ENCODE results near the gene USF2. TPM values are rescaled to one million over a fixed set of nuclear protein-coding genes. Genes with fewer than 3 reads are reported as not detected.

The USF2 gene
- polyA plus RNA-seq, 6 donors from 2014 or later, result 1.9 to 15.5 (median 10.4) TPM

- peaks cover 14 to 30% (median 20%) of the 10 kb centered on the region in 3 donors for H3K4me1 Mint-ChIP-seq
- no peaks in the 10 kb centered on the region for H3K27me3 Mint-ChIP-seq
- DNase-seq (no peak), ATAC-seq (ENCODE audit: low read depth in 2 of 2) (no peak)
- H3K36me3 Mint-ChIP-seq, result no peaks in the 10 kb centered on the region
- H3K9me3 Mint-ChIP-seq, result no peaks in the 10 kb centered on the region
- no peak overlapping the region for H3K27ac Mint-ChIP-seq
- H3K4me3 Mint-ChIP-seq, result no peak overlapping the region
Measured at GRCh38 chr19:35296644-35297514, 28.1 kb downstream of the USF2 start.

GRCh38 chr19:35297515-35297848 lies 28.7 kb downstream of the USF2 start:
- H3K4me1 Mint-ChIP-seq, result peaks cover 14 to 24% (median 17%) of the 10 kb centered on the region in 3 donors

GRCh38 chr19:35297922-35298321 lies 29.2 kb downstream of the USF2 start:
- no peaks in the 10 kb centered on the region for H3K36me3 Mint-ChIP-seq
- no peak overlapping the region for H3K27ac Mint-ChIP-seq
- DNase-seq, result no peak
- H3K9me3 Mint-ChIP-seq, result no peaks in the 10 kb centered on the region
- no peaks in the 10 kb centered on the region for H3K27me3 Mint-ChIP-seq
- H3K4me3 Mint-ChIP-seq, result no peak overlapping the region
- no peak for ATAC-seq (ENCODE audit: low read depth in 2 of 2)
- peaks cover 11 to 19% (median 12%) of the 10 kb centered on the region in 3 donors for H3K4me1 Mint-ChIP-seq

More at GRCh38 chr19:35297515-35297848, 28.7 kb downstream of the USF2 start:
- no peak for ATAC-seq (ENCODE audit: low read depth in 2 of 2)
- no peak overlapping the region for H3K4me3 Mint-ChIP-seq
- H3K9me3 Mint-ChIP-seq, result no peaks in the 10 kb centered on the region
- H3K27me3 Mint-ChIP-seq, result no peaks in the 10 kb centered on the region
- H3K36me3 Mint-ChIP-seq, result no peaks in the 10 kb centered on the region
- no peak overlapping the region for H3K27ac Mint-ChIP-seq
- DNase-seq, result no peak

- no peak for DNase-seq
- Mint-ChIP-seq H3K36me3 (no peaks in the 10 kb centered on the region), H3K4me3 (no peak overlapping the region), H3K27ac (no peak overlapping the region), H3K9me3 (no peaks in the 10 kb centered on the region), H3K27me3 (no peaks in the 10 kb centered on the region), H3K4me1 (peaks cover 8 to 16% (median 10%) of the 10 kb centered on the region in 3 donors)
- ATAC-seq (ENCODE audit: low read depth in 2 of 2), result no peak
Measured at GRCh38 chr19:35298561-35298972, 29.8 kb downstream of the USF2 start.

GRCh38 chr19:35299523-35300338 lies 31.0 kb downstream of the USF2 start:
- DNase-seq (no peak), ATAC-seq (ENCODE audit: low read depth in 2 of 2) (no peak)
- Mint-ChIP-seq H3K4me3 (no peak overlapping the region), H3K27me3 (no peaks in the 10 kb centered on the region), H3K36me3 (no peaks in the 10 kb centered on the region), H3K27ac (no peak overlapping the region), H3K4me1 (peaks cover 12 to 15% (median 14%) of the 10 kb centered on the region in 3 donors), H3K9me3 (no peaks in the 10 kb centered on the region)

GRCh38 chr19:35300339-35300649 lies 31.5 kb downstream of the USF2 start:
- ATAC-seq (ENCODE audit: low read depth in 2 of 2) (no peak), DNase-seq (no peak)
- Mint-ChIP-seq H3K27ac (no peak overlapping the region), H3K4me1 (peaks cover 11 to 19% (median 18%) of the 10 kb centered on the region in 3 donors), H3K9me3 (no peaks in the 10 kb centered on the region), H3K4me3 (no peak overlapping the region), H3K36me3 (no peaks in the 10 kb centered on the region), H3K27me3 (no peaks in the 10 kb centered on the region)

- DNase-seq (no peak), ATAC-seq (ENCODE audit: low read depth in 2 of 2) (no peak)
- no peak overlapping the region for H3K27ac Mint-ChIP-seq
- H3K27me3 Mint-ChIP-seq, result no peaks in the 10 kb centered on the region
- H3K4me3 Mint-ChIP-seq, result no peak overlapping the region
- no peaks in the 10 kb centered on the region for H3K9me3 Mint-ChIP-seq
- H3K4me1 Mint-ChIP-seq, result peaks cover 17 to 30% (median 20%) of the 10 kb centered on the region in 3 donors
- no peaks in the 10 kb centered on the region for H3K36me3 Mint-ChIP-seq
Measured at GRCh38 chr19:35301961-35302360, 33.2 kb downstream of the USF2 start.

- Mint-ChIP-seq H3K9me3 (no peaks in the 10 kb centered on the region), H3K27ac (no peak overlapping the region), H3K27me3 (no peaks in the 10 kb centered on the region), H3K4me1 (peaks cover 20 to 35% (median 25%) of the 10 kb centered on the region in 3 donors), H3K4me3 (no peak overlapping the region), H3K36me3 (no peaks in the 10 kb centered on the region)
- no peak for DNase-seq
- no peak for ATAC-seq (ENCODE audit: low read depth in 2 of 2)
Measured at GRCh38 chr19:35302446-35302845, 33.7 kb downstream of the USF2 start.

GRCh38 chr19:35303357-35303915 lies 34.7 kb downstream of the USF2 start:
- Mint-ChIP-seq H3K27me3 (no peaks in the 10 kb centered on the region), H3K9me3 (no peaks in the 10 kb centered on the region), H3K27ac (peak overlapping the region in 1 of 6 donors; percentile 38), H3K36me3 (no peaks in the 10 kb centered on the region), H3K4me1 (peaks cover 28 to 45% (median 35%) of the 10 kb centered on the region in 3 donors), H3K4me3 (peak overlapping the region in 2 of 8 donors; percentile 44 to 56)
- DNase-seq, result no peak
- no peak for ATAC-seq (ENCODE audit: low read depth in 2 of 2)

GRCh38 chr19:35304036-35304435 lies 35.3 kb downstream of the USF2 start:
- H3K27me3 Mint-ChIP-seq, result no peaks in the 10 kb centered on the region
- ATAC-seq (ENCODE audit: low read depth in 2 of 2) (no peak), DNase-seq (no peak)
- no peak overlapping the region for H3K4me3 Mint-ChIP-seq
- H3K27ac Mint-ChIP-seq, result peak overlapping the region in 1 of 6 donors; percentile 64
- H3K4me1 Mint-ChIP-seq, result peaks cover 30 to 51% (median 41%) of the 10 kb centered on the region in 3 donors
- H3K36me3 Mint-ChIP-seq, result no peaks in the 10 kb centered on the region
- H3K9me3 Mint-ChIP-seq, result no peaks in the 10 kb centered on the region

GRCh38 chr19:35305181-35305580 lies 36.4 kb downstream of the USF2 start:
- Mint-ChIP-seq H3K27me3 (no peaks in the 10 kb centered on the region), H3K4me3 (no peak overlapping the region), H3K27ac (peak overlapping the region in 1 of 6 donors; percentile 45), H3K9me3 (no peaks in the 10 kb centered on the region), H3K4me1 (peaks cover 37 to 58% (median 49%) of the 10 kb centered on the region in 3 donors), H3K36me3 (no peaks in the 10 kb centered on the region)
- no peak for DNase-seq
- ATAC-seq (ENCODE audit: low read depth in 2 of 2), result no peak

- H3K9me3 Mint-ChIP-seq, result no peaks in the 10 kb centered on the region
- peaks cover 47 to 69% (median 60%) of the 10 kb centered on the region in 3 donors for H3K4me1 Mint-ChIP-seq
- DNase-seq (no peak), ATAC-seq (ENCODE audit: low read depth in 2 of 2) (peak; percentile 54 to 85)
- H3K36me3 Mint-ChIP-seq, result no peaks in the 10 kb centered on the region
- no peaks in the 10 kb centered on the region for H3K27me3 Mint-ChIP-seq
- peak overlapping the region in 6 of 8 donors; percentile 3 to 62 (median 32) for H3K4me3 Mint-ChIP-seq
- H3K27ac Mint-ChIP-seq, result peak overlapping the region in 3 of 6 donors; percentile 56 to 76 (median 70)
Measured at GRCh38 chr19:35306473-35307246, 37.9 kb downstream of the USF2 start.

GRCh38 chr19:35307931-35308330 lies 39.2 kb downstream of the USF2 start:
- H3K36me3 Mint-ChIP-seq, result no peaks in the 10 kb centered on the region
- no peak for ATAC-seq (ENCODE audit: low read depth in 2 of 2)
- no peak for DNase-seq
- H3K27me3 Mint-ChIP-seq, result no peaks in the 10 kb centered on the region
- H3K4me3 Mint-ChIP-seq, result peak overlapping the region in 7 of 8 donors; percentile 2 to 84 (median 35)
- peak overlapping the region in 5 of 6 donors; percentile 29 to 86 (median 62) for H3K27ac Mint-ChIP-seq
- no peaks in the 10 kb centered on the region for H3K9me3 Mint-ChIP-seq
- peaks cover 52 to 73% (median 67%) of the 10 kb centered on the region in 3 donors for H3K4me1 Mint-ChIP-seq
